RWPE2 (cell line): ENCODE data around the gene HOXD8.
A peak's percentile ranks its signal among the peaks of the same experiment; 100 is the strongest.

Experiments
- ATAC-seq: fragments of 200-7000 bp; cut with Tn5 transposase; 3 replicates; pipeline ENCODE4 v1.9.1; 2021; ENCODE audit warnings: low read depth
- DNase-seq: peaks from one replicate; pipeline ENCODE4 v3.0.0-alpha.2; 2020; ENCODE audit warnings: low spot score
- H3K27ac ChIP-seq: fragments of 450-650 bp; 2 replicates; pipeline ENCODE4 v1.5.1; 2017; ENCODE audit warnings: mild to moderate bottlenecking; ENCODE audit not compliant: poor library complexity, severe bottlenecking
- H3K27me3 ChIP-seq: fragments of 250-450 bp; sonication (Bioruptor Pico); 2 replicates; pipeline ENCODE4 v1.5.1; 2021; ENCODE audit warnings: mild to moderate bottlenecking, moderate library complexity; ENCODE audit not compliant: insufficient read depth, poor library complexity, severe bottlenecking
- H3K36me3 ChIP-seq: fragments of 250-450 bp; sonication (Bioruptor Pico); 2 replicates; pipeline ENCODE4 v1.5.1; 2020; ENCODE audit warnings: low read depth, mild to moderate bottlenecking, moderate library complexity
- H3K4me1 ChIP-seq: fragments of 250-450 bp; sonication (Bioruptor Pico); 2 replicates; pipeline ENCODE4 v1.5.1; 2021; ENCODE audit warnings: mild to moderate bottlenecking, moderate library complexity; ENCODE audit not compliant: insufficient read depth, poor library complexity, severe bottlenecking
- H3K4me3 ChIP-seq: fragments of 250-450 bp; sonication (Bioruptor Pico); 2 replicates; pipeline ENCODE4 v1.5.1; 2021; ENCODE audit warnings: mild to moderate bottlenecking, moderate library complexity; ENCODE audit not compliant: severe bottlenecking
- H3K9me3 ChIP-seq: fragments of 250-450 bp; sonication (Bioruptor Pico); 2 replicates; pipeline ENCODE4 v1.5.1; 2021; ENCODE audit warnings: mild to moderate bottlenecking, moderate library complexity; ENCODE audit not compliant: severe bottlenecking
- TF ChIP-seq, protein P1 (sequence below): fragments of 450-650 bp; IDR thresholded peaks from one replicate; pipeline ENCODE4 v1.5.1; 2017; ENCODE audit warnings: mild to moderate bottlenecking, moderate library complexity; ENCODE audit not compliant: poor library complexity, severe bottlenecking

Gene HOXD8

DNA sequence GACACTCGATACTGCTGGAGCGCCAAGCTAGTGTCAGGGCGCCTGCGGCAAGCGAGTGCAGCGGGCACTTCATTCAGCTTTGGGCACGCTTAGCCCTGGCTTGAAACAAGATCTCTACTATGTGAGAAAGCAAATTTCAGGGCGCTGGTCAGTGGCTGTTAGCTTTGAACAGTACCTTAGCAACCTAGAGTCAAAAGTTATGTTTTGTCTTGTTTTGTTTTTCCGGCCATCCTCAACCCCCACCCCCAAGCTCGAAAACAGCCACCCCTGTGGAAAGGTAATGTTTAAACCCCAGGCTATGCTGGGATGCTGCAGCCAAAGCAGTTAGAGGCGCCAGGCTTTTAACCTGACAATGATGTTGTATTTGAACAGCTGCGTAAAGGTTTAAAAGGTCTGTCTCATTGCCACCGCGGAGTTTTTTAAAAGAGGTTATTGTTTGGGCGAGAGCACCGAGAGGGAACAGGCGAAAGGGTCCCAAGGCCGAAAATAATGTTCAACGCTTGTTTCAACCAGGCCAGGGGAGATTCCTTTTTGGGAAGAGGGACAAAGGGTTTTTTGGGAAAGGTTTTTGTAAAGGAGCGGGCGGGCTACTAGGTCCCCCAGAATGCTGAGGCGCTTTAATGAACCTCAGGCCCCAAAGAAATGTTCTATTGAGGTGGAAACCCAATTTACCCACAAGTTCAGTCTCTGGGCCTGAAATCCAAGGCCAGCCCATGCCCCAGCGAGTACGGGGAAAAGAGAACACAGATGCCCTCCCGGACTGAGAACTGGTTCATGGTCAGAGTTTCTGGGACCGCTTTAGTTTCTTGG is 15.2 kb upstream of the HOXD8 start:
- Histone ChIP-seq H3K27me3 (no peaks in the 10 kb centered on the region), H3K36me3 (peaks cover 52% of the 10 kb centered on the region), H3K9me3 (no peaks in the 10 kb centered on the region), H3K27ac (peak overlapping the region; percentile 22), H3K4me1 (peaks cover 6% of the 10 kb centered on the region), H3K4me3 (no peak overlapping the region)
- ATAC-seq (peak; percentile 30; the same call in 2 of the 3 replicates), DNase-seq (no peak)
- TF ChIP-seq, protein P1, sequence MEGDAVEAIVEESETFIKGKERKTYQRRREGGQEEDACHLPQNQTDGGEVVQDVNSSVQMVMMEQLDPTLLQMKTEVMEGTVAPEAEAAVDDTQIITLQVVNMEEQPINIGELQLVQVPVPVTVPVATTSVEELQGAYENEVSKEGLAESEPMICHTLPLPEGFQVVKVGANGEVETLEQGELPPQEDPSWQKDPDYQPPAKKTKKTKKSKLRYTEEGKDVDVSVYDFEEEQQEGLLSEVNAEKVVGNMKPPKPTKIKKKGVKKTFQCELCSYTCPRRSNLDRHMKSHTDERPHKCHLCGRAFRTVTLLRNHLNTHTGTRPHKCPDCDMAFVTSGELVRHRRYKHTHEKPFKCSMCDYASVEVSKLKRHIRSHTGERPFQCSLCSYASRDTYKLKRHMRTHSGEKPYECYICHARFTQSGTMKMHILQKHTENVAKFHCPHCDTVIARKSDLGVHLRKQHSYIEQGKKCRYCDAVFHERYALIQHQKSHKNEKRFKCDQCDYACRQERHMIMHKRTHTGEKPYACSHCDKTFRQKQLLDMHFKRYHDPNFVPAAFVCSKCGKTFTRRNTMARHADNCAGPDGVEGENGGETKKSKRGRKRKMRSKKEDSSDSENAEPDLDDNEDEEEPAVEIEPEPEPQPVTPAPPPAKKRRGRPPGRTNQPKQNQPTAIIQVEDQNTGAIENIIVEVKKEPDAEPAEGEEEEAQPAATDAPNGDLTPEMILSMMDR, result no peak

DNA sequence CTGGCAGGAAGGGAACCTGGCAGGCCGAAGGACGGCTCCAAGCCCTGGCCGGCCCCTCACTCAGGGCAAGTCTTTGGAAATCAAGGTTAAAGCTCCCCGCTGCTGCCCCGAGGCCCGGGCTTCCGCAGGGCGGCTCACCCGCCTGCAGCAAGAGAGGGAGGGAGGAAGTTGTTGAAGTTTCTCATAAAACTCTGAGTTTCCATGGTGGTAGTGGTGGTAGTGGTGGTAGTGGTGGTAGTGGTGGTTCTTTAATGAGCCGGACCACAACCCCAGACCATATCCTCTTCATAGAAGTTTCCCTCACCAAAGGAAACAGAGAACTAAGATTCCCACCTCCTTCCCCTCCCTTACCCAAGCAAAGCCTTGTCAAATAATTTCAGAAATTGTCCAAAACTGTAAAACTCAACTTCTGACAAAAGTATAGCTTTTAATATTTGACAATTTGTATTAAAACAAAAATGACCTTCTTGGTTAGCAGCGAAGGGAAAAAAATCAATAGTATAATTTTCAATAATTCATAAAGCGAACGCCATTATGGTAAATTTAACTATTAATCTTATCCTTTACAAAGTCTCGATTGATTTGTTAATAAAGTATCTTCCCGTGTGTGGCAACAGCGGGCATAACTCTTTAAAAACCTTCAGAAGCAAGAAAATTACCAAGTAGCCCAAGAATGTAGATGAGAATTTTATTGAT is 14.4 kb upstream of the HOXD8 start:
- ATAC-seq (no peak), DNase-seq (no peak)
- Histone ChIP-seq H3K27ac (peak overlapping the region; percentile 22), H3K9me3 (no peaks in the 10 kb centered on the region), H3K36me3 (peaks cover 47% of the 10 kb centered on the region), H3K4me3 (no peak overlapping the region), H3K27me3 (no peaks in the 10 kb centered on the region), H3K4me1 (peaks cover 6% of the 10 kb centered on the region)
- TF ChIP-seq, protein P1, result no peak

DNA sequence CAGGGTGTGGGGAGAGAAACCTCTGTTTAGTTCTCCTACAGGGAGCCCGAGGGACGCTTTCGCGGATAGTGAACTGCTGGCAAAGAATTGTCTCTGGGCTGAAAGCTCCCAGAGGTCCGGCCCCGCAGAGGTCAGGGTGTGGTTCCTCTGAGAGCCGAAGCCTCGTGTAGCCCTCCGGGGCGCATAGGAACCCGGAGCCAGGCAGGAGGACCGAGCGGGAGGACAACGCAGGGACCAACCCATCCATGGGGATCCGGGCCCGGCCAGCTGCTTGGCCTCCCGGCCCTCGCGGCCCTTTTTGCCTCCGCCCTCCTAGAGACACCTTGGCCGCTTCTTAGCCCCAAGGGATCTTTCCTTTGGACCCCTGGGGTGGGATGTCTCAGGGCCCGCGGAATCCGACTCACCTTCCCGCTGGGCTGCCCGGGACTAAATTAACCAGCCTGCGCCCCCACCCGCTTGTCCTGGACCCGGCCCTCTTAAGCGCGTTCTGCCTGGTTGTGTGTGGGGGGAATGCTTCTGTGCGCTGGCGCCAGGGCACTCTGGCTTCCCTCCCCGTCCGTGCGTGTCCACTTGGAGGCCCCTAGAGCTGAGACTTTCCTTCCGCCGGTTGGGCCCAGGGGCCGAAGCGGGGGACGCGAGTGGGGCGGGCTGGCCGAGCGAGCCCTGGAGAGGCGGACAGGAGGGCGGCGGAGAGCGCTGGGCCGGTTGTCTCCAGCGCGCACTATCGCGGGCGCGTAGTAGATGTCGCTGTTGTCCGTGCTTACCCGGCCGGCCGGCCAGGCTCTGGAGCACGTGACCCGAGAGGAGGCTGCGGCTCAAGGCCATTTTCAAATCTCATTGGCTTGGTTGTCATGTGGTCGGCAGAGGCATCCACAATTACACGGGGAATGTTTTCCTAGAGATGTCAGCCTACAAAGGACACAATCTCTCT is 13.4 kb upstream of the HOXD8 start, which contains the start of gene HOXD10:
TSS of gene HOXD10 (plus strand) at position 896 of the 931 bp plus-strand sequence. CDS start 56 bp downstream, outside the sequence.
- TF ChIP-seq, protein P1, result peak; percentile 59
- H3K36me3 ChIP-seq, result peaks cover 38% of the 10 kb centered on the region
- peak within 1 kb of the TSS; percentile 12 for H3K4me3 ChIP-seq
- DNase-seq (no peak), ATAC-seq (peak; percentile 76)
- H3K27me3 ChIP-seq, result no peaks in the 10 kb centered on the region
- H3K4me1 ChIP-seq, result peaks cover 6% of the 10 kb centered on the region
- peak within 1 kb of the TSS; percentile 22 for H3K27ac ChIP-seq
- no peaks in the 10 kb centered on the region for H3K9me3 ChIP-seq

DNA sequence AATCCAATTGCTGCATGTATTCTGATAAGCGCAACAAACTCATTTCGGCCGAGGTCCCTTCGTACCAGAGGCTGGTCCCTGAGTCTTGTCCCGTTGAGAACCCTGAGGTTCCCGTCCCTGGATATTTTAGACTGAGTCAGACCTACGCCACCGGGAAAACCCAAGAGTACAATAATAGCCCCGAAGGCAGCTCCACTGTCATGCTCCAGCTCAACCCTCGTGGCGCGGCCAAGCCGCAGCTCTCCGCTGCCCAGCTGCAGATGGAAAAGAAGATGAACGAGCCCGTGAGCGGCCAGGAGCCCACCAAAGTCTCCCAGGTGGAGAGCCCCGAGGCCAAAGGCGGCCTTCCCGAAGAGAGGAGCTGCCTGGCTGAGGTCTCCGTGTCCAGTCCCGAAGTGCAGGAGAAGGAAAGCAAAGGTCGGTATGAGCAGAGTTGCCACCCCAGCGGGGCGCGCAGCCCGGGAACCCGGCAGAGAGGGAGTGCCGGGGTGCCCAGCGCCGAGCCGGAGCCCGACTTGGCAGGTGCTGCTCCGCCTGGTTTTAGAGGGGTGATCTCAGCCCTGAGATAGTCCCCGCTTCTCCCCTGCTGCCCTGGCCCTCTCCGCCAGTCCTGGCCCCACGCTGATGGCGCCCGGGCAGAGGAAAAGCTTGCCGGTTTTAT is 12.2 kb upstream of the HOXD8 start:
- TF ChIP-seq, protein P1, result no peak
- H3K9me3 ChIP-seq, result no peaks in the 10 kb centered on the region
- no peaks in the 10 kb centered on the region for H3K27me3 ChIP-seq
- peaks cover 6% of the 10 kb centered on the region for H3K4me1 ChIP-seq
- peaks cover 35% of the 10 kb centered on the region for H3K36me3 ChIP-seq
- H3K4me3 ChIP-seq, result no peak overlapping the region
- DNase-seq (no peak), ATAC-seq (no peak)
- no peak overlapping the region for H3K27ac ChIP-seq
